MV-4-11 (cell line): Measurements from ENCODE around the gene LZTR1.

Source experiments
- DNase-seq: peaks from one replicate; lab custom pipeline; 2025; lab: John Stamatoyannopoulos, UW

LZTR1 gene

GRCh38 chr22:20980938-20981722 lies 967 bp upstream of the LZTR1 start:
- DNase-seq, result no peak

GRCh38 chr22:20982563-20982882 lies 426 bp downstream of the LZTR1 start:
- DNase-seq, result no peak

GRCh38 chr22:20983081-20983771 lies 1.1 kb downstream of the LZTR1 start:
- DNase-seq, result no peak

GRCh38 chr22:20985720-20986119 lies 3.6 kb downstream of the LZTR1 start:
- no peak for DNase-seq

DNA sequence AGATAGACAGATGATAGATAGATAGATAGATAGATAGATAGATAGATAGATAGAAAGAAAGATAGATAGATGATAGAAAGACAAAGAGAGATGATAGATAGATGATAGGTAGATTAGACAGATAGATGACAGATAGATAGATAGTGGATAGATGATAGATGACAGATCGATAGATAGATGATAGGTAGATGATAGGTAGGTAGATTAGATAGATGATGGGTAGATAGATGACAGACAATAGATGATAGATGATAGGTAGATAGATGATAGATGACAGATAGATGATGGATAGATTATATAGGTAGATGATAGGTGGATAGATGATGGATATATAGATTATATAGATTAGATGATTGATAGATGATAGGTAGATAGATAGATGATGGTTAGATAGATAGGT lies 4.3 kb downstream of the LZTR1 start:
- no peak for DNase-seq

GRCh38 chr22:20987375-20987774 lies 5.3 kb downstream of the LZTR1 start:
- DNase-seq, result no peak

GRCh38 chr22:20988573-20989322 lies 6.7 kb downstream of the LZTR1 start:
- no peak for DNase-seq

DNA sequence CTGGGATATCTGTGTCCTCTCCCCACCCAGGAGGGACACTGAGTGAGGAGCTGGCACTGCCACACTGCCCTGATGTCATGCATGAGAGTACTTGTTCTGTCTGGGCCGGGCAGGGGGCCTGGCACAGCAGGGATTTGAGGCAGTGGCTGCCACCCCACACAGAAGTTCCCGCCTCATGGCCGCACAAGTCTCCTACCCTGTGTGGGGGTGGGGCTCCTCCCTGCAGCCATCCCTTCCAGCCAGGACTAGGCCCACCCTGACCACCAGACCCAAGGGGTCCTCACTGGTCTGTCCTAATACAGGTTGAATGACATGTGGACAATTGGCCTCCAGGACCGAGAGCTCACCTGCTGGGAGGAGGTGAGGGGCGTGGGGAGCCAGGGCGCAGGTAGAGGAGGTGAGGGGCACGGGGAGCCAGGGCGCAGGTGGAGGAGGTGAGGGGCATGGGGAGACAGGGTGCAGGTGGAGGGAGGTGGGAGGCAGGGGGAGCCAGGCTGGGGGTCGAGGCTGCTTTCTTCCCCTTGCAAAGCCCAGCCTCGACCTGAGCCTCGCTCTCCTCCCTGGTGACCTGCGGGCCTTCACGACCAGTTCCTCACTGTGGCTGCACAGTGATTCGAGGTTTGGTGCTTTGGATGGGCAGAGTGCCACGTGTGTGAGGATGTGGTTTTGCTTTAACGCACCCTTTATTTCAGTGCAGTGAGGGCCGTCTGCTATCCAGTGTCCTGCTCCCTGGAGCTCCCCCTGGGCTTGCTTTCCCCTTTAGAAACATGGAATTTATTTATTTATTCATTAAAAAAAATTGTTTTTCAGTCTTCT lies 7.4 kb downstream of the LZTR1 start:
- no peak for DNase-seq

GRCh38 chr22:20990184-20991180 lies 8.4 kb downstream of the LZTR1 start:
- DNase-seq, result no peak

- no peak for DNase-seq
Measured at GRCh38 chr22:20991252-20992055, 9.4 kb downstream of the LZTR1 start.

DNA sequence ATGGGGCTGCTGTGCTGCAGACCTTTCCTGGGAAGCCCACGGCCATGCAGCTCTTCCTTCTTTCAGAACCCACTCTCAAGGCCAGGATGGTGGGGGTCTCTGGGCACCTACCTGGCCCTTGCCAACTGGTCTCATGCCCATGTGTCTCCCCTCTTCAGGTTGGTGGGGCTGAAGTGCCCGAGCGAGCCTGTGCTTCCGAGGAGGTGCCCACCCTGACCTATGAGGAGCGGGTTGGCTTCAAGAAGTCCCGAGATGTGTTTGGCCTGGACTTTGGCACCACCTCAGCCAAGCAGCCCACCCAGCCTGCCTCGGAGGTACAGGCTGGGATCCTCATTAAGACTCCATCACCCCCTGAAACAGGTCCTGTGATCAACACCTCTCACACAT lies 10.0 kb downstream of the LZTR1 start:
- DNase-seq, result no peak

GRCh38 chr22:20992456-20993303 lies 10.6 kb downstream of the LZTR1 start:
- no peak for DNase-seq

GRCh38 chr22:20993304-20994127 lies 11.4 kb downstream of the LZTR1 start:
- no peak for DNase-seq

- no peak for DNase-seq
Measured at GRCh38 chr22:20994128-20994901, 12.2 kb downstream of the LZTR1 start.

GRCh38 chr22:20994902-20995241 lies 12.8 kb downstream of the LZTR1 start:
- DNase-seq, result no peak

DNA sequence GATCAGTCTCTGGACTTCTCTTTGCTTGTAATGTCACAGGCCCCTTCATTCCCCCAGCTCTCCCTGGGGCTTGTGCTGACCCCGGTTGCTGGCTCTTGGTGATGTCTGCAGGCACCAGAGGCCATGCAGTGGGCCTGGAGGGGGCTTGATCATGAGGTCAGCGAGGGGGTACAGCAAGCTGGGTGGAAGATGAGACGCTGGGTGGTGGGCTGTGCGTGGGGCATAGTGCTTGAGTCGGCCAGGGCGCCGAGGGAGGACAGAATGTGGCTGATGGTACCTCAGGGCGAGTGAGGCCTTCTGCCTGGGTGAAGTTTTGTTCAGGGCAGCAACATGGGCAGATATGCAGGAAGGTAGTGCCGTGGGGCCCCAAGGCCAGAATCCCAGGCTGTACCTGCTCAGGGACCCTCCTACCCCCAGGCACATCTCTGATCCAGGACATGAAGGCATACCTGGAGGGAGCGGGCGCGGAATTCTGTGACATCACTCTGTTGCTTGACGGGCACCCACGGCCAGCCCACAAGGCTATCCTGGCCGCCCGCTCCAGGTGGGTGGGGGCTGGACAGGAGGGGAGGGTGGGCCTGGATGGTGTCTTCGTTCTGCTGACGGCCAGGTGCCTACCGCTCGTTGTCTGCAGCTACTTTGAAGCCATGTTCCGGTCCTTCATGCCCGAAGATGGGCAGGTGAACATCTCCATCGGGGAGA lies 13.4 kb downstream of the LZTR1 start:
- no peak for DNase-seq

DNA sequence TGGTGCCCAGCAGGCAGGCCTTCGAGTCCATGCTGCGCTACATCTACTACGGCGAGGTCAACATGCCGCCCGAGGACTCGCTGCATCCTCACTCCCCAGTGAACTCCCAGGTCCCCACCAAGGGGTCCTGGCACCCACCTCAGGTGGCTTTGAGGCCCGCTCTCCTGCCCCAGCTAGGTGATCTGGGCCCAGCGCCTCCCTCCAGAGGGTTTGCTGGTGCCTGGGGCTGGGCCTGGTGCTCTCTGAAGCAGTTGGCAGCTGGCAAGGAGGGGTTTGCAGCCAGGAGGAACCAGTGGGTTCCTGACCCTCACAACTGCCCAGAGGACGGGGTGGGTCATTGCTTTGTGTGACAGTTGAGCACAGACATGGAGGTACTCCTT lies 13.9 kb downstream of the LZTR1 start:
- no peak for DNase-seq
